Measurements from ENCODE around the gene ZFAND6.

- TF ChIP-seq EZH2 (IDR thresholded peaks at IDR 0.05): no peak
- TF ChIP-seq POLR2AphosphoS5 (IDR thresholded peaks at IDR 0.05; ENCODE audit: borderline replicate concordance, low read depth, low read length): no peak
Measured at GRCh38 chr15:80041494-80042253, 17.8 kb upstream of the ZFAND6 start.

Measured in SK-N-MC (cell line).